Effector memory CD8-positive, alpha-beta T cell (primary cell): ENCODE measurements around the gene NAV2.

ENCODE experiments used
- ATAC-seq: fragments of 150-1000 bp; cut with Tn5 transposase; replicated peaks from 2 replicates; pipeline ENCODE4 v1.10.0; 2021; ENCODE audit warnings: mild to moderate bottlenecking, moderate library complexity
- DNase-seq, 3 experiments: peaks; one replicate each; pipeline ENCODE4 v3.0.0; 2021
- H3K27ac Mint-ChIP-seq, 2 donors: one replicate each; pipeline ENCODE4 v1.8.0; 2022; ENCODE audit warnings: mild to moderate bottlenecking in 2 of 2, mixed read lengths in 2 of 2, moderate library complexity in 2 of 2
- H3K27me3 Mint-ChIP-seq, 2 donors: one replicate each; pipeline ENCODE4 v1.8.0; 2022; ENCODE audit warnings: mixed read lengths in 2 of 2
- H3K36me3 Mint-ChIP-seq: one replicate; pipeline ENCODE4 v1.8.0; 2022; ENCODE audit warnings: mild to moderate bottlenecking, moderate library complexity, mixed read lengths; ENCODE audit not compliant: insufficient read depth
- H3K4me1 Mint-ChIP-seq, 2 donors: one replicate each; pipeline ENCODE4 v1.8.0; 2022; ENCODE audit warnings: low read depth in 2 of 2, mixed read lengths in 2 of 2
- H3K4me3 Mint-ChIP-seq, 2 donors: one replicate each; pipeline ENCODE4 v1.8.0; 2022; ENCODE audit warnings: mild to moderate bottlenecking in 2 of 2, mixed read lengths in 2 of 2, moderate library complexity in 2 of 2
- H3K9me3 Mint-ChIP-seq, 2 donors: one replicate each; pipeline ENCODE4 v1.8.0; 2022; ENCODE audit warnings: mixed read lengths in 2 of 2

NAV2 gene

DNA sequence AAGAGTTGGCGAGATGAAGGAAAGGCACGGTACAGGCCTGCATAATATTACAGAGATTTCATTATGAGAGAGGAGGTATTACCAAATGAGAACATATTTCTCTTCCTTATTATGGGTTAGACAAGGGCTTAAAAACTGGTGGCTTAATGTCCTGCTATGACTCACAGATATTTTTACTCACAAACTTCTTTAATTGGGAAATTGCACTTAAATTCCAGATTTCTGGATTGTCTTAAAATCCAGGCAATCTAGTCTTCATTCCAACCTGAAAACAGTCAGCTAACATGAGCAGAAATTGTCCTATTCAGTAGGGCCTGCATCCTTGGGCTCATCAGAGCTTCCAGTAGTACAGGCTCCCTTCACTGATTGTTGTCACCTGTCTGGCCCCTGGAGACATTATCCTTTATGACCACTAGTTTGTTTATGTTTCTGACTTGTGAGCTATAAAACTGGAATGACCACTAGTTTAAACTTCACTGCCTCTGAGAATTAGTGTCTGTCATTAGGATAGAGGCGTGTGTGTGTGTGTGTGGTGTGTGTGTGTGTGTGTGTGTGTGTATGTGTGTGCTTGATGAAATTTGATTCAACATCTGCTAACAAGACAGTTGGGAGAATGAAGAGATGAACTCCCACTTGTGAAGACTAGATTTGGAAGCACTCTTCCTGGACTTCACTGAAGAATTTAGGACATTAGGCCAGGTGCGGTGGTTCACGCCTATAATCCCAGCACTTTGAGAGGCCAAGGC, 422.5 kb downstream of the NAV2 start:
- H3K27ac Mint-ChIP-seq = no peak overlapping the region
- H3K36me3 Mint-ChIP-seq = no peaks in the 10 kb centered on the region
- peaks cover 4 to 7% of the 10 kb centered on the region in 2 donors for H3K4me1 Mint-ChIP-seq
- no peak for ATAC-seq
- no peaks in the 10 kb centered on the region for H3K9me3 Mint-ChIP-seq
- no peak overlapping the region for H3K4me3 Mint-ChIP-seq
- peaks cover 43 to 65% of the 10 kb centered on the region in 2 donors for H3K27me3 Mint-ChIP-seq
- no peak for DNase-seq

DNA sequence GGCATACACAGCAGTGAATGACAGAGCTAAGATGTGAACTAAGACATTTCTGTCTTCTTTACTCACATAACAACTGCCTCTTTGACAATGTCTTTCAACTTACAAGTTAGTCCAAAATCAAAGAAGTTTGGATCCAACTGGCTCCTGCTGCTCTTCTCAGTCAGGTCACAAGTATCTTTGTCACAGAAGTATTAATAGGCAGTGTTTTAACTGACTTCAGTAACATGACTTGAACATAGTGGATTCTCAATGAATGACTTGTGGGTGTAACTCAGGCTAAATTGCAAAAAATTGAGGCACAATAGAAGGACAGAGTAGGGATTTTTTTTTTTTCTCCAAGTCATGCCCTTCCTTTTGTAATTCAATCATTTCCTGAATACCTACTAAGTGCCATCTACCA, 425.0 kb downstream of the NAV2 start:
- H3K9me3 Mint-ChIP-seq = no peaks in the 10 kb centered on the region
- peaks cover 51 to 72% of the 10 kb centered on the region in 2 donors for H3K27me3 Mint-ChIP-seq

GRCh38 chr11:20138707-20139106, 426.1 kb downstream of the NAV2 start:
- Mint-ChIP-seq H3K4me1 (no peaks in the 10 kb centered on the region), H3K9me3 (no peaks in the 10 kb centered on the region), H3K36me3 (no peaks in the 10 kb centered on the region), H3K27ac (no peak overlapping the region), H3K27me3 (peaks cover 44 to 62% of the 10 kb centered on the region in 2 donors), H3K4me3 (no peak overlapping the region)
- DNase-seq = no peak
- no peak for ATAC-seq

More for the DNA sequence above, 425.0 kb downstream of the NAV2 start:
- Mint-ChIP-seq H3K4me1 (peaks cover 0 to under 1% of the 10 kb centered on the region in 2 donors), H3K27ac (no peak overlapping the region), H3K36me3 (no peaks in the 10 kb centered on the region), H3K4me3 (no peak overlapping the region)
- DNase-seq = no peak
- no peak for ATAC-seq

DNA sequence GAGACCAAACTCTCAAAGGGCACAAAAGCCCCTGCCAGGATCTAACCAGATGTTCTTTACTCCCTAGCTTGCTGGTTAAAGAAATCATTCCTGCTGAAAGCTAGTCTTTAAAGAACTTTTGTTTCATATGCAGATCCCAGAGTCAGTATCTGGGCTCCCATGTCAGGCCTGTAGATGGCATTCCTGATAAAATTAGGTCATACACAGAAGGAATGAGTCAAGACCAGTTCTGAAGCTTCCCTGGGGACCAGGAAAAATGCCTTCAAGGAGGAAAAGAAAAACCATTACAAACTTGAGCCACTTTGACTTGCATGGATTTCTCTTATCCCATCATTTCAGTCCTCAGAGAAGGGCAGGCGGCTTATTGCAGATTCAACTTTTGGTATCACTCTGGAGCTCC, 441.7 kb downstream of the NAV2 start:
- Mint-ChIP-seq H3K36me3 (peaks cover 14% of the 10 kb centered on the region), H3K4me1 (peaks cover 18 to 20% of the 10 kb centered on the region in 2 donors), H3K9me3 (peaks cover 4 to 16% of the 10 kb centered on the region in 2 donors), H3K27me3 (peaks cover 45 to 51% of the 10 kb centered on the region in 2 donors), H3K27ac (no peak overlapping the region), H3K4me3 (no peak overlapping the region)
- no peak for ATAC-seq
- no peak for DNase-seq

DNA sequence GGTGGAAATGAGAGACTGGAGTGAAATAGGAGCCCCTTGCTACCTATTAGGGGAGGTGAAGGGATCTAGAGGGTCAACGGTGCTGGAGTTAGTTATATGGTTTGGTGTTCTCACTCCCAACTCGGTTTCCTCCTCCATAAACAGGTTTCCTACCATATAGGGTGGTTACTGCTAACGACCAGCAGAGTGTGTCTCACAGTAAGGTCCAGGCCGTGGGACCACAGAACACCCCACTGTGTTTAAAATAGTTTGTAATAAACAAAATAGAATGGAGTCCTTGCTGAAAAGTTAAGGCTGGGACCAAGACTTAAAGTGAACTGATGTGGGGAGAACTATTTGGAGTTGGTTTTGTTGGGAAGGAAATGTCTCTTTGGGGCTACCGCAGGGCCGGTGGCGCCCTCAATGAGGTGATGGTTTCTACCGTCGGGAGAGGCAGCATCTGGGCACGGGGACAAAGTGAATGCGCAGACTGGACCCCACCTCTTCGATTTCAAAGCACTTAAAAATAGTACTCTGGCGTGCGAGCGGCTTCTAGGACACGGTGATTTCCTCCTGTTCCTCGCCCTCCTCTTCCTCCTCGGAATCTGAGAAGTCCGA, 443.1 kb downstream of the NAV2 start:
- Mint-ChIP-seq H3K4me1 (peaks cover 18 to 20% of the 10 kb centered on the region in 2 donors), H3K9me3 (peaks cover 4 to 16% of the 10 kb centered on the region in 2 donors), H3K27me3 (peaks cover 53 to 65% of the 10 kb centered on the region in 2 donors), H3K4me3 (peak overlapping the region; percentile 75 to 86), H3K27ac (no peak overlapping the region), H3K36me3 (peaks cover 14% of the 10 kb centered on the region)
- DNase-seq (no peak), ATAC-seq (no peak)

DNA sequence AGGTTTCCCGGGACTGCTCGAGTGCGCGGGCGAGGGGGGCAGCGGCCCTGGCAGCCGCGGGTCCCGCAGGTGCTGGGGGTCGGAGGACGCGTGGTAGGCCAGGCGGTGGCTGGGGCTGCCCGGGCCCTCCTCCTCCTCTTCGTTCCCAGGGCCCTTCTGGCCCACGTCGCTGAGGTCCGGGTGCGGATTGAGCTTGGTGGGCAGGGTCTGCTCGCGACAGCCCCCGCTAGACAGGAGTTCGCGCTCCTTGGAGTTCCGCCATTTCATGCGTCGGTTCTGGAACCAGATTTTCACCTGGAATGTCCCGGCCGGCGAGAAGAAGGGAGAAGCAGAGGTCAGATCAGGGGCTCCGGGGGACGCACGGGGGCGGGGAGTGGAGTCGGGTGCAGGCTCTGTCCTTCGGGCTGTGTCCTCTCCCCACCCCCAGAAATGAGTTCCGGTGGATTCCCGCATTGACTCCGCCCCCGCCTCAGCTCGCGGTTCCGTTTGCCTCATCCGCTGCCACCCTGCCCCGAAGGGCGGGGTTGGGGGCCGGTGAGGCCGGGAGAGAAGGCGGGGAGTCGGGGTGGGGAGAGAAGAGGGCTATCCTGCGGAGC, 443.7 kb downstream of the NAV2 start:
- H3K27me3 Mint-ChIP-seq = peaks cover 57 to 71% of the 10 kb centered on the region in 2 donors
- H3K9me3 Mint-ChIP-seq = peaks cover 4 to 16% of the 10 kb centered on the region in 2 donors
- DNase-seq (peak; percentile 26 to 31 (median 29)), ATAC-seq (peak; percentile 75)
- H3K36me3 Mint-ChIP-seq = peaks cover 18% of the 10 kb centered on the region
- peaks cover 18 to 20% of the 10 kb centered on the region in 2 donors for H3K4me1 Mint-ChIP-seq
- peak overlapping the region; percentile 75 to 86 for H3K4me3 Mint-ChIP-seq
- no peak overlapping the region for H3K27ac Mint-ChIP-seq

- H3K36me3 Mint-ChIP-seq = peaks cover 20% of the 10 kb centered on the region
- peaks cover 18 to 20% of the 10 kb centered on the region in 2 donors for H3K4me1 Mint-ChIP-seq
- peaks cover 4 to 16% of the 10 kb centered on the region in 2 donors for H3K9me3 Mint-ChIP-seq
- H3K27ac Mint-ChIP-seq = no peak overlapping the region
- peak; percentile 69 for ATAC-seq
- H3K27me3 Mint-ChIP-seq = peaks cover 62 to 78% of the 10 kb centered on the region in 2 donors
- peak overlapping the region; percentile 75 to 86 for H3K4me3 Mint-ChIP-seq
- peak in 1 of 3 experiments; percentile 3 for DNase-seq
Measured at GRCh38 chr11:20156876-20157613, 444.4 kb downstream of the NAV2 start.

DNA sequence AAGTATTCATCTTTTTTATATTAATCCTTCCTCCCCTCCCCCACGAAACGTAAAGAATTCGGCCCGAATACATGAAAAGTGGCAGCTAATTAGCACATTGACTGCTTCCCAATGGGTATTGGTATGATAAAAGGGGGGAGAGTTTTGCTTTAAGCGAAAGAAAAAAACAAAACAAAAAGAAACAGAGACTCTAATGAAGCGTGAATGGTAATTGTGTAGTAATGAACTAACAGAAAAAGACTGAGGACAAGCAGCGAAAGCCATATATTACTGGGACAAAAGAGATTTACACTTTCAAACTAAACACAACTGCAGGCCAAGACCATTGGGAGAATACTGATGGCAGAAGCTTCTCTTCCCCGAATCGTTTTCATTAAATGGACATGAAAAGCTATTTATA, 445.1 kb downstream of the NAV2 start:
- H3K27ac Mint-ChIP-seq = no peak overlapping the region
- H3K4me3 Mint-ChIP-seq = peak overlapping the region; percentile 75 to 86
- peaks cover 18 to 21% of the 10 kb centered on the region in 2 donors for H3K4me1 Mint-ChIP-seq
- H3K36me3 Mint-ChIP-seq = peaks cover 23% of the 10 kb centered on the region
- DNase-seq = no peak
- H3K9me3 Mint-ChIP-seq = peaks cover 4 to 16% of the 10 kb centered on the region in 2 donors
- ATAC-seq = no peak
- H3K27me3 Mint-ChIP-seq = peaks cover 69 to 85% of the 10 kb centered on the region in 2 donors

GRCh38 chr11:20158597-20159257, 446.1 kb downstream of the NAV2 start:
- Mint-ChIP-seq H3K27ac (no peak overlapping the region), H3K27me3 (peaks cover 73 to 87% of the 10 kb centered on the region in 2 donors), H3K36me3 (peaks cover 25% of the 10 kb centered on the region), H3K9me3 (peaks cover 4 to 12% of the 10 kb centered on the region in 2 donors), H3K4me3 (peak overlapping the region in 1 of 2 donors; percentile 4), H3K4me1 (peaks cover 27 to 29% of the 10 kb centered on the region in 2 donors)
- DNase-seq (no peak), ATAC-seq (no peak)

DNA sequence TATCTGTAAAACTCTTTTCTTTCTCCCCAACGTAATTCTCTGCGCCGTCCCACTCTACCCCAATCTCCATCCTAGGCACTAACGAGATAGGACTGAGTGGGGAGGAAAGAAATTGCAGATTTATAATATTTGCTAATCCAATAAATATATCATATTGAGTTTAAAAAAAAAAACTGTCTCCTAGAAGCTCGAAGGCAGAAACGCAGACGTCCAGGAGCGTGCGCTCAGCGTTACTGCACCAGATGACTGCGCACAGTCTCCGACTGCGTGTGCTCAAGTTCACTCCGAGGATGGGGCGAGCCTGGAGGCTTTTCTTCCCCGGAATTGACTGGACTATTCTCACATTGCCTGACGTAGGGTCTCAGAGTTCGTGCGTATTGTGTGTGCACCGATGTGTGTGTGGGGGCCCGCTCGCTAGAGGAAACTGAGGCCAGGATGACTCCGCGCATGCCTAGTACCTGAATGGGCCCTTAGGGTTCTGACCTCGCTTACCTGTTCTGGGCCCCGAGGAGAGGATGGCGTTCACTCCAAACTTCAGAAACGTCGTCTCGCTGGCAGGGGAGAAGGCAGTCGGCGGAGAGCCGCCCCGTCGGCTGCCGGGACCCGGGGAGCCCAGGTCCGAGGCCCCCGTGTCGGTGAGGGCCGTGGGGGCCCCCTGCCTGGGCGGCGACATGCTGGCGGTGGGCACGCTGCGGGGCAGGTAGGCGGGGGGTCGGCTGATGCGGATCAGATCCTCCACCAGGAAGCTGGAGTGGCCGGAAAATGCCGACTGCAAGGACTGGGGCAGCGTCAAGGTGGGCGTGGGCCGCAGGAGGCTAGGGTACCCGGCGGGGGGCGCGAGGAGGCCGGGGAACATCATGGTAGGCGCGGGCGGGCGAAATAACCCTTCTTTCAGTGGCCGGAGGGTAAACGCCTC, 447.1 kb downstream of the NAV2 start:
- no peak overlapping the region for H3K27ac Mint-ChIP-seq
- no peak overlapping the region for H3K4me3 Mint-ChIP-seq
- peaks cover 29 to 30% of the 10 kb centered on the region in 2 donors for H3K4me1 Mint-ChIP-seq
- H3K36me3 Mint-ChIP-seq = peaks cover 25% of the 10 kb centered on the region
- ATAC-seq (no peak), DNase-seq (no peak)
- peaks cover 4 to 10% of the 10 kb centered on the region in 2 donors for H3K9me3 Mint-ChIP-seq
- peaks cover 78 to 91% of the 10 kb centered on the region in 2 donors for H3K27me3 Mint-ChIP-seq

DNA sequence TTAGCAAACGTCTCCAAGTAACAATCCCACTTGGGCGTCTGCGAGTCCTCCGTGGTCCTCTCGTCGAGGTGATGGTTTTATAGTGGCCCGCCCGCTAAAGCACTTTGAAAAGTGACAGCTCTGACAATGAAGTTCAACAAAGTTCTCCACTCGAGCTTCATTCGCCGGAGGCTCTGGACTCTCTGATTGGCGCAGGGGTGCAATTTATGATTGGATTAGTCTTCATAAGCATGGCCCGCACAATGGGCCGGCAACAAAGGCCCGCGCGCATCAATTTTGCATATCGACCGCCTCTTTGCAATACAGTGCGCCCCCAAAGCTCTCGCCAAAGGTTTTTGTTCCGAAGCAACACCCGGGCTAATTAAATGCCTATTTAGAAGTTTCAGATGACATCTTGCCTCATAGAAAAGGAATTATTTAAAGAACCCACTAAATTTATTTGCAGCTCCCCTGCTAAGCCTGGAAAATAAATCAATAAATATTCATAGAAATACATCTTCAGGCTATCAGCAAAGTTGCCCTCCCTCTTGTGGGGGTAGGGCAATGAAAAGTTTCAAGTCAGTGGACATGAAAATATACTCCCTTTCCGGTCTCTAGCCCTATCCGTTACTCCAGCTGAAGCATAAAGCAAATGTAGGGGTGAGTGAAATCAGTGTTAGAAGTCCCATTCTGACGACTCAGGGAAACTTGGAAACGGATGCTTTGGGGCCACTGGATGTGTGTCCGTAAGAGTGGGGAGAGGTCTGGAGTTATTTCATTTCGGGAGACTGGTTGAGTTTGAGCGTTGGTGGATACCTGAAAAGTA, 448.0 kb downstream of the NAV2 start, which contains the start of gene DBX1:
DBX1 (minus strand) TSS at position 51 of the 805 bp plus-strand sequence. CDS start 151 bp downstream, outside the sequence.
- H3K27ac Mint-ChIP-seq = no peak within 1 kb of the TSS
- H3K27me3 Mint-ChIP-seq = peaks cover 81 to 93% of the 10 kb centered on the region in 2 donors
- no peak for ATAC-seq
- no peak for DNase-seq
- H3K9me3 Mint-ChIP-seq = peaks cover 4 to 10% of the 10 kb centered on the region in 2 donors
- H3K4me3 Mint-ChIP-seq = no peak within 1 kb of the TSS
- peaks cover 25% of the 10 kb centered on the region for H3K36me3 Mint-ChIP-seq
- H3K4me1 Mint-ChIP-seq = peaks cover 29 to 30% of the 10 kb centered on the region in 2 donors
